Muscle layer of colon (tissue), 2 donors: ENCODE measurements around the gene RPP25L.
"Not testable (repeated sequence)": the region's sequence is repeated elsewhere in the genome, so short reads cannot be mapped to it uniquely, and the experiment has no call there.

Source experiments
- H3K27ac ChIP-seq: one replicate; pipeline ENCODE4 v1.7.0; 2013; ENCODE audit warnings: low read depth, mild to moderate bottlenecking, low read length, moderate library complexity
- H3K27me3 ChIP-seq, 2 donors: one replicate each; pipeline ENCODE4 v1.7.0; 2013; ENCODE audit warnings: low read length in 2 of 2, mild to moderate bottlenecking in 2 of 2; ENCODE audit not compliant: insufficient read depth in 2 of 2, control insufficient read depth in 1 of 2
- H3K36me3 ChIP-seq: one replicate; pipeline ENCODE4 v1.7.0; 2013; ENCODE audit warnings: mild to moderate bottlenecking, low read length; ENCODE audit not compliant: insufficient read depth
- H3K4me1 ChIP-seq: one replicate; pipeline ENCODE4 v1.7.0; 2013; ENCODE audit warnings: mild to moderate bottlenecking, low read length; ENCODE audit not compliant: insufficient read depth
- H3K4me3 ChIP-seq, 2 donors: one replicate each; pipeline ENCODE4 v1.7.0; 2013; ENCODE audit warnings: low read length in 2 of 2, low read depth in 1 of 2, mild to moderate bottlenecking in 1 of 2, moderate library complexity in 1 of 2
- H3K9ac ChIP-seq: one replicate; pipeline ENCODE4 v1.7.0; 2013; ENCODE audit warnings: low read length
- H3K9me3 ChIP-seq: one replicate; pipeline ENCODE4 v1.7.0; 2013; ENCODE audit warnings: mild to moderate bottlenecking, low read length
- donor health status: abdominal sarcoma.
- donor health status: Adenocarcinoma of cecum.

Gene RPP25L

DNA sequence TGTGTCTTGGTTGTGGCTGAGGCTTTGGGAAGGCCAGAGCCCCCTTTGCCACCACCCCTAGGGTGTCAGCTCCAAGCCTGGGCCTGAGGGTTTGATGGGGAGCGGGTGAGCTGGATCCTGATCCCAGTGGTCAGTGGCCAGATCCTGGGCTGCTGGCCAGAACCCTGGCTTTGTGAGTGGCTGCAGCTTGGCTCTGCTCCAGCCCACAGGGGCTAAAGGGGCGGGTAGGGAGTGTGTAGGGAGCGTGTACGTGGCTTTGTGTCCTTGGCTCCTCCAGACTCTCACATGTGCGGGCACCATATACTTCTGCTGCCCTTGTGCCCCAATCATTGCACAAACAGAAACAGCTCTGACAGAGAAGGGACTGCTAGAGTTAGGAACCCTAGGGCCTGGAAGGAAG is 38.9 kb upstream of the RPP25L start:
- H3K27me3 ChIP-seq = no peaks in the 10 kb centered on the region
- no peak overlapping the region for H3K9ac ChIP-seq
- H3K36me3 ChIP-seq = peaks cover 24% of the 10 kb centered on the region
- no peaks in the 10 kb centered on the region for H3K9me3 ChIP-seq
- H3K4me1 ChIP-seq = peaks cover 76% of the 10 kb centered on the region
- H3K27ac ChIP-seq = no peak overlapping the region
- no peak overlapping the region for H3K4me3 ChIP-seq

GRCh38 chr9:34648673-34649072 is 36.8 kb upstream of the RPP25L start:
- H3K27ac ChIP-seq = no peak overlapping the region
- peaks cover 57% of the 10 kb centered on the region for H3K4me1 ChIP-seq
- no peaks in the 10 kb centered on the region for H3K9me3 ChIP-seq
- no peak overlapping the region for H3K9ac ChIP-seq
- H3K36me3 ChIP-seq = peaks cover 24% of the 10 kb centered on the region
- no peaks in the 10 kb centered on the region for H3K27me3 ChIP-seq
- no peak overlapping the region for H3K4me3 ChIP-seq

GRCh38 chr9:34647651-34648050 is 35.8 kb upstream of the RPP25L start:
- Histone ChIP-seq H3K27ac (peak overlapping the region; percentile 88), H3K4me1 (peaks cover 47% of the 10 kb centered on the region), H3K27me3 (no peaks in the 10 kb centered on the region)

GRCh38 chr9:34647084-34647403 is 35.1 kb upstream of the RPP25L start:
- Histone ChIP-seq H3K36me3 (peaks cover 24% of the 10 kb centered on the region), H3K9ac (peak overlapping the region; percentile 84), H3K9me3 (no peaks in the 10 kb centered on the region), H3K4me3 (peak overlapping the region; percentile 55 to 88), H3K27ac (peak overlapping the region; percentile 88), H3K4me1 (peaks cover 41% of the 10 kb centered on the region), H3K27me3 (no peaks in the 10 kb centered on the region)

More at GRCh38 chr9:34647651-34648050, 35.8 kb upstream of the RPP25L start:
- no peaks in the 10 kb centered on the region for H3K9me3 ChIP-seq
- peak overlapping the region; percentile 55 to 88 for H3K4me3 ChIP-seq
- peaks cover 24% of the 10 kb centered on the region for H3K36me3 ChIP-seq
- H3K9ac ChIP-seq = peak overlapping the region; percentile 84

- Histone ChIP-seq H3K27me3 (no peaks in the 10 kb centered on the region), H3K9ac (peak within 1 kb of the TSS; percentile 84), H3K4me3 (peak within 1 kb of the TSS; percentile 55 to 88), H3K36me3 (peaks cover 24% of the 10 kb centered on the region), H3K9me3 (no peaks in the 10 kb centered on the region), H3K27ac (peak within 1 kb of the TSS; percentile 88), H3K4me1 (peaks cover 35% of the 10 kb centered on the region)
Observed at GRCh38 chr9:34646211-34647083, 34.5 kb upstream of the RPP25L start, which contains the start of gene GALT. GALT (plus strand) TSS chr9:34646675; CDS start chr9:34646705, 30 bp downstream.

- no peak overlapping the region for H3K4me3 ChIP-seq
- no peak overlapping the region for H3K9ac ChIP-seq
- H3K9me3 ChIP-seq = no peaks in the 10 kb centered on the region
- peaks cover 26% of the 10 kb centered on the region for H3K4me1 ChIP-seq
- H3K36me3 ChIP-seq = peaks cover 17% of the 10 kb centered on the region
- H3K27me3 ChIP-seq = no peaks in the 10 kb centered on the region
- H3K27ac ChIP-seq = no peak overlapping the region
Observed at GRCh38 chr9:34644766-34645314, 32.9 kb upstream of the RPP25L start.

GRCh38 chr9:34642679-34643078 is 30.8 kb upstream of the RPP25L start:
- peaks cover 22% of the 10 kb centered on the region for H3K4me1 ChIP-seq

DNA sequence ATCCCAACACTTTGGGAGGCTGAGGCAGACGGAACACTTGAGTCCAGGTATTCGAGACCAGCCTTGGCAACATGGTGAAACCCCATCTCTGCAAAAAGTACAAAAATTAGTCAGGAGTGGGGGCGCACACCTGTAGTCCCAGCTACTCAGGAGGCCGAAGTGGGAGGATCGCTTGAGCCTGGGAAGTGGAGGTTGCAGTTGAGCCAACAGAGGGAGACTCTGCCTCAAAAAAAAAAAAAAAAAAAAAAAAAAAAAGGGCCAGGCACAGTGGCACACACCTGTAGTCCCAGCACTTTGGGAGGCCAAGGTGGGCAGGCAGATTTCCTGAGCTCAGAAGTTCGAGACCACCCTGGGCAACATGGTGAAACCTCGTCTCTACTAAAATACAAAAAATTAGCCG is 27.4 kb upstream of the RPP25L start:
- H3K4me3 ChIP-seq, H3K27ac ChIP-seq, H3K9ac ChIP-seq, H3K27me3 ChIP-seq, H3K36me3 ChIP-seq, H3K9me3 ChIP-seq: not testable (repeated sequence)
- peaks cover 24% of the 10 kb centered on the region for H3K4me1 ChIP-seq

More at GRCh38 chr9:34642679-34643078, 30.8 kb upstream of the RPP25L start:
- H3K4me3 ChIP-seq = no peak overlapping the region
- no peak overlapping the region for H3K27ac ChIP-seq
- no peaks in the 10 kb centered on the region for H3K36me3 ChIP-seq
- no peaks in the 10 kb centered on the region for H3K9me3 ChIP-seq
- no peak overlapping the region for H3K9ac ChIP-seq
- H3K27me3 ChIP-seq = no peaks in the 10 kb centered on the region

- Histone ChIP-seq H3K36me3 (peaks cover 6% of the 10 kb centered on the region), H3K9ac (peak overlapping the region; percentile 88), H3K4me3 (peak overlapping the region; percentile 76 to 80), H3K27ac (peak overlapping the region; percentile 93), H3K27me3 (no peaks in the 10 kb centered on the region), H3K9me3 (no peaks in the 10 kb centered on the region), H3K4me1 (peaks cover 31% of the 10 kb centered on the region)
Observed at GRCh38 chr9:34638138-34638445, 26.2 kb upstream of the RPP25L start.

GRCh38 chr9:34637356-34638137 is 25.6 kb upstream of the RPP25L start, which contains the start of gene SIGMAR1:
SIGMAR1 (minus strand) TSS chr9:34637787; CDS start chr9:34637697, 90 bp downstream.
- Histone ChIP-seq H3K27ac (peak within 1 kb of the TSS; percentile 93), H3K9ac (peak within 1 kb of the TSS; percentile 88)

DNA sequence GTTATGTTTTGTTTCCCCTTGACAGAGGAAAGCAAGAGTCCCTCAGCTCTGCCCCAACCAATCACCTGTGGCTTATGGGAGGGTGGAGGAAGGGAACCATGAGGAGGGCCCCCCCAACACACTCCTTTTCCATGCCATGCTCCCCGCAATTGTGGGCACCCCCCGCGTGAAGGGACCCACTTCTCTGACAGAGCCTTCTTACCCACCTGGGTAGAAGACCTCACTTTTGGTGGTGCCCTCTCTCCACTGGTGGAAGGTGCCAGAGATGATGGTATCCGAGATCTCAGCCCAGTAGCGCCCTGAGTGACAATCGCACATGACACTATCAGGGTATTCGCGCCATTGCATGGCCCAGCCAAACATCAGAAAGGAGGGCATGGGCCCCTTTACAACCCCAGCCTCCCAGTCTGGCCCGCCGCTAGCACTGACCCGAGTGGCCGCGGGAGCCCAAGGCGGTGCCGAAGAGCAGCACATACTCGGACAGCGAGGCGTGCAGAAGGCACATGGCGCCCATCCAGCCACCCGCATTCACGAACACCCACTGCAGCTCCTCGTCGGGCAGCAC is 25.0 kb upstream of the RPP25L start:
- Histone ChIP-seq H3K36me3 (peaks cover 6% of the 10 kb centered on the region), H3K9me3 (no peaks in the 10 kb centered on the region), H3K4me3 (peak overlapping the region; percentile 76 to 80), H3K27me3 (no peaks in the 10 kb centered on the region), H3K4me1 (peaks cover 31% of the 10 kb centered on the region), H3K9ac (peak overlapping the region; percentile 41), H3K27ac (peak overlapping the region; percentile 93)

More at GRCh38 chr9:34637356-34638137, 25.6 kb upstream of the RPP25L start, which contains the start of gene SIGMAR1:
- peak within 1 kb of the TSS; percentile 76 to 80 for H3K4me3 ChIP-seq
- H3K27me3 ChIP-seq = no peaks in the 10 kb centered on the region
- peaks cover 31% of the 10 kb centered on the region for H3K4me1 ChIP-seq
- H3K9me3 ChIP-seq = no peaks in the 10 kb centered on the region
- H3K36me3 ChIP-seq = peaks cover 6% of the 10 kb centered on the region
